ENCODE results near the gene GBGT1. TPM values are rescaled to one million over a fixed set of nuclear protein-coding genes. Genes with fewer than 3 reads are reported as not detected.

GBGT1 gene
- total and polyA plus RNA-seq, 2 donors (not counting 1 experiment from before 2014, with no cell fraction given) = 2.6 to 4.1 TPM

GRCh38 chr9:133129001-133129795, 34.5 kb downstream of the GBGT1 start:
- H3K79me2 ChIP-seq (ENCODE audit: control insufficient read depth, insufficient read depth, low read length) = no peaks in the 10 kb centered on the region
- no peaks in the 10 kb centered on the region for H4K20me1 ChIP-seq (ENCODE audit: control insufficient read depth, extremely low read depth, insufficient read depth, low read length)
- no peak overlapping the region for H3K4me2 ChIP-seq (ENCODE audit: extremely low read depth, insufficient read depth, low read length)
- no peak overlapping the region for H3K4me3 ChIP-seq (replicated peaks in 1 of 4; ENCODE audit: control extremely low read depth in 1 of 4, insufficient read depth in 1 of 4, low read depth in 3 of 4, low read length in 4 of 4)
- no peaks in the 10 kb centered on the region for H3K36me3 ChIP-seq (ENCODE audit: control insufficient read depth, insufficient read depth, low read length)
- H3K9me3 ChIP-seq (ENCODE audit: control insufficient read depth, insufficient read depth, low read depth, low read length) = no peaks in the 10 kb centered on the region
- TF ChIP-seq, protein P1, sequence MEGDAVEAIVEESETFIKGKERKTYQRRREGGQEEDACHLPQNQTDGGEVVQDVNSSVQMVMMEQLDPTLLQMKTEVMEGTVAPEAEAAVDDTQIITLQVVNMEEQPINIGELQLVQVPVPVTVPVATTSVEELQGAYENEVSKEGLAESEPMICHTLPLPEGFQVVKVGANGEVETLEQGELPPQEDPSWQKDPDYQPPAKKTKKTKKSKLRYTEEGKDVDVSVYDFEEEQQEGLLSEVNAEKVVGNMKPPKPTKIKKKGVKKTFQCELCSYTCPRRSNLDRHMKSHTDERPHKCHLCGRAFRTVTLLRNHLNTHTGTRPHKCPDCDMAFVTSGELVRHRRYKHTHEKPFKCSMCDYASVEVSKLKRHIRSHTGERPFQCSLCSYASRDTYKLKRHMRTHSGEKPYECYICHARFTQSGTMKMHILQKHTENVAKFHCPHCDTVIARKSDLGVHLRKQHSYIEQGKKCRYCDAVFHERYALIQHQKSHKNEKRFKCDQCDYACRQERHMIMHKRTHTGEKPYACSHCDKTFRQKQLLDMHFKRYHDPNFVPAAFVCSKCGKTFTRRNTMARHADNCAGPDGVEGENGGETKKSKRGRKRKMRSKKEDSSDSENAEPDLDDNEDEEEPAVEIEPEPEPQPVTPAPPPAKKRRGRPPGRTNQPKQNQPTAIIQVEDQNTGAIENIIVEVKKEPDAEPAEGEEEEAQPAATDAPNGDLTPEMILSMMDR (conservative IDR thresholded peaks at IDR 0.05 in 1 of 2, IDR thresholded peaks at IDR 0.05 in 1 of 2; ENCODE audit: low read depth in 1 of 2, low read length in 2 of 2) = no peak
- no peak for TF ChIP-seq EZH2 (IDR thresholded peaks at IDR 0.05; ENCODE audit: low read length, missing control alignments)
- no peak overlapping the region for H2AFZ ChIP-seq (ENCODE audit: low read length)
- H3K9ac ChIP-seq (ENCODE audit: insufficient read depth, low read length) = no peak overlapping the region
- H3K27me3 ChIP-seq (ENCODE audit: control insufficient read depth, insufficient read depth, low read length) = no peaks in the 10 kb centered on the region
- H3K4me1 ChIP-seq (ENCODE audit: control insufficient read depth, extremely low read depth, insufficient read depth, low read length) = peaks cover 25% of the 10 kb centered on the region
- no peak for DNase-seq (ENCODE audit: low read depth in 2 of 2)
- H3K27ac ChIP-seq (ENCODE audit: insufficient read depth, low read length) = no peak overlapping the region

GRCh38 chr9:133128152-133128551, 35.6 kb downstream of the GBGT1 start:
- no peak for DNase-seq (ENCODE audit: low read depth in 2 of 2)
- no peaks in the 10 kb centered on the region for H3K9me3 ChIP-seq (ENCODE audit: control insufficient read depth, insufficient read depth, low read depth, low read length)
- H3K79me2 ChIP-seq (ENCODE audit: control insufficient read depth, insufficient read depth, low read length) = no peaks in the 10 kb centered on the region
- H3K4me1 ChIP-seq (ENCODE audit: control insufficient read depth, extremely low read depth, insufficient read depth, low read length) = peaks cover 19% of the 10 kb centered on the region
- TF ChIP-seq, protein P1 (conservative IDR thresholded peaks at IDR 0.05 in 1 of 2, IDR thresholded peaks at IDR 0.05 in 1 of 2; ENCODE audit: low read depth in 1 of 2, low read length in 2 of 2) = no peak
- TF ChIP-seq EZH2 (IDR thresholded peaks at IDR 0.05; ENCODE audit: low read length, missing control alignments) = no peak
- H3K27ac ChIP-seq (ENCODE audit: insufficient read depth, low read length) = no peak overlapping the region
- no peaks in the 10 kb centered on the region for H3K27me3 ChIP-seq (ENCODE audit: control insufficient read depth, insufficient read depth, low read length)
- no peak overlapping the region for H3K4me3 ChIP-seq (replicated peaks in 1 of 4; ENCODE audit: control extremely low read depth in 1 of 4, insufficient read depth in 1 of 4, low read depth in 3 of 4, low read length in 4 of 4)
- no peaks in the 10 kb centered on the region for H3K36me3 ChIP-seq (ENCODE audit: control insufficient read depth, insufficient read depth, low read length)
- H2AFZ ChIP-seq (ENCODE audit: low read length) = no peak overlapping the region
- no peak overlapping the region for H3K4me2 ChIP-seq (ENCODE audit: extremely low read depth, insufficient read depth, low read length)
- no peaks in the 10 kb centered on the region for H4K20me1 ChIP-seq (ENCODE audit: control insufficient read depth, extremely low read depth, insufficient read depth, low read length)
- no peak overlapping the region for H3K9ac ChIP-seq (ENCODE audit: insufficient read depth, low read length)

DNA sequence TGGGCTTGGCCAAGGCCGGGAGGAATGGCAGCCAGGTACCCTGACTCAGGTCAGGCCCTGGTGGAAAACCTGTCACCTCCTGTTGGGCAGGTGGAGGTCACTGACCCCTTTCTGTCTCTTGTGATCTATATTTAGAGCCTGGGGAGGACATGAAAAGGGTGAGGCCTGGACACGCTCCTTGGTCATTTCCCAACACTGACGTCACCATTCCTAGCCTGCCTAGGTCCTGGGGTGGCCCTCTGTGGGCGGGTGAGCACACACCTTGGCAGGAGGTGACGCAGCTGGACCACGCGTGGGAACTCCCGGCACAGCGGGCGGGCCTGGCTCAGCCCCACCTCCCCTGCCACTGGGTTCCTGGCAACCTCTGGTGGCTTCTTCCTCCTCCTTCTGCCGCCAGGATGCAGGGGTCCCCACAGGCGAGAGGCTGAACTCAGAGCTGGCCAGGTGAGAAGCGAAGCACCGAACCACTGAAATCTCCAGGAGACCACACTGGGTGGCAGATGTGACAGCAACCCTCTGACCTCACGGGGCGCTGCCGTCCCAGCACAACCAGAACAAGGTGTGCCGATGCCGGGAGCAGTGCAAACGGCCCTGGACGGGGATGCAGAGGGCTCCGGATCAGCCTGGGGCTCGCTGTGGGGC, 36.3 kb downstream of the GBGT1 start:
- H3K4me3 ChIP-seq (replicated peaks in 1 of 4; ENCODE audit: control extremely low read depth in 1 of 4, insufficient read depth in 1 of 4, low read depth in 3 of 4, low read length in 4 of 4) = no peak overlapping the region
- no peaks in the 10 kb centered on the region for H3K27me3 ChIP-seq (ENCODE audit: control insufficient read depth, insufficient read depth, low read length)
- no peaks in the 10 kb centered on the region for H3K36me3 ChIP-seq (ENCODE audit: control insufficient read depth, insufficient read depth, low read length)
- peak in 1 of 2 donors; percentile 65 for DNase-seq (ENCODE audit: low read depth in 2 of 2)
- no peaks in the 10 kb centered on the region for H3K9me3 ChIP-seq (ENCODE audit: control insufficient read depth, insufficient read depth, low read depth, low read length)
- no peak for TF ChIP-seq EZH2 (IDR thresholded peaks at IDR 0.05; ENCODE audit: low read length, missing control alignments)
- TF ChIP-seq, protein P1 (conservative IDR thresholded peaks at IDR 0.05 in 1 of 2, IDR thresholded peaks at IDR 0.05 in 1 of 2; ENCODE audit: low read depth in 1 of 2, low read length in 2 of 2) = no peak
- H3K4me1 ChIP-seq (ENCODE audit: control insufficient read depth, extremely low read depth, insufficient read depth, low read length) = peaks cover 20% of the 10 kb centered on the region
- no peak overlapping the region for H3K27ac ChIP-seq (ENCODE audit: insufficient read depth, low read length)
- H4K20me1 ChIP-seq (ENCODE audit: control insufficient read depth, extremely low read depth, insufficient read depth, low read length) = no peaks in the 10 kb centered on the region
- no peak overlapping the region for H2AFZ ChIP-seq (ENCODE audit: low read length)
- H3K79me2 ChIP-seq (ENCODE audit: control insufficient read depth, insufficient read depth, low read length) = no peaks in the 10 kb centered on the region
- H3K4me2 ChIP-seq (ENCODE audit: extremely low read depth, insufficient read depth, low read length) = no peak overlapping the region
- H3K9ac ChIP-seq (ENCODE audit: insufficient read depth, low read length) = no peak overlapping the region

Data from fibroblast of lung (primary cell).